Duodenal mucosa (tissue), 2 donors: ENCODE results near the gene C6orf163.

Experiments used
- H3K27ac ChIP-seq: one replicate; pipeline ENCODE4 v1.7.0; 2013; ENCODE audit warnings: low read depth, low read length
- H3K27me3 ChIP-seq, 2 donors: one replicate each; pipeline ENCODE4 v1.7.0; 2013; ENCODE audit warnings: low read length in 2 of 2, control low read depth in 1 of 2; ENCODE audit not compliant: insufficient read depth in 2 of 2, control insufficient read depth in 1 of 2
- H3K36me3 ChIP-seq, 2 donors: one replicate each; pipeline ENCODE4 v1.7.0; 2013; ENCODE audit warnings: low read length in 2 of 2, control low read depth in 1 of 2; ENCODE audit not compliant: insufficient read depth in 2 of 2, control insufficient read depth in 1 of 2
- H3K4me1 ChIP-seq, 2 donors: one replicate each; pipeline ENCODE4 v1.7.0; 2013; ENCODE audit warnings: low read length in 2 of 2, control low read depth in 1 of 2; ENCODE audit not compliant: insufficient read depth in 2 of 2, control insufficient read depth in 1 of 2
- H3K4me3 ChIP-seq, 2 donors: one replicate each; pipeline ENCODE4 v1.7.0; 2013; ENCODE audit warnings: low read length in 2 of 2, low read depth in 1 of 2
- H3K9ac ChIP-seq, 2 donors: one replicate each; pipeline ENCODE4 v1.7.0; 2013; ENCODE audit warnings: low read length in 2 of 2, low read depth in 1 of 2
- H3K9me3 ChIP-seq, 2 donors: one replicate each; pipeline ENCODE4 v1.7.0; 2013; ENCODE audit warnings: low read length in 2 of 2, control low read depth in 1 of 2; ENCODE audit not compliant: control insufficient read depth in 1 of 2

The C6orf163 gene

DNA sequence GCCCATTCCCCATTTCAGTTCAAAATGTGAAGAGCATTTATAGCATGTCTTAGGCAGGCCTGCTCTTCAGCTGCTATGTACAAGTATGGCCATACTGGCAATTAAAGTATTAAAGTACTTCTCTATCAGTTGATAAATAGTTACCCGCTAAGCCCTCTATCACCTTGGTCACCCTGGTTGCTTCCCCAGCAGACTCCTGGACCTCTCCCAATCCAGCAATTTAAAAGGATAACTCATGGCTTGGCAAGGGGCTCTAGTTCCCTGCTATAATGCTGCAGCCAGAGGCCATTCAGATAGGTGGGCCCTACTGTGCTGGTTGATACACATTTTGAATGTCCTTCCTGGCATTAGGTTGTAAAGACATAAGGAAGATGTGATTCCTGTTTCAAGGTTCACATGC lies 7.0 kb downstream of the C6orf163 start:
- H3K4me1 ChIP-seq, result no peaks in the 10 kb centered on the region
- no peaks in the 10 kb centered on the region for H3K27me3 ChIP-seq
- no peak overlapping the region for H3K9ac ChIP-seq
- H3K27ac ChIP-seq, result no peak overlapping the region
- H3K36me3 ChIP-seq, result no peaks in the 10 kb centered on the region
- no peaks in the 10 kb centered on the region for H3K9me3 ChIP-seq
- H3K4me3 ChIP-seq, result no peak overlapping the region

DNA sequence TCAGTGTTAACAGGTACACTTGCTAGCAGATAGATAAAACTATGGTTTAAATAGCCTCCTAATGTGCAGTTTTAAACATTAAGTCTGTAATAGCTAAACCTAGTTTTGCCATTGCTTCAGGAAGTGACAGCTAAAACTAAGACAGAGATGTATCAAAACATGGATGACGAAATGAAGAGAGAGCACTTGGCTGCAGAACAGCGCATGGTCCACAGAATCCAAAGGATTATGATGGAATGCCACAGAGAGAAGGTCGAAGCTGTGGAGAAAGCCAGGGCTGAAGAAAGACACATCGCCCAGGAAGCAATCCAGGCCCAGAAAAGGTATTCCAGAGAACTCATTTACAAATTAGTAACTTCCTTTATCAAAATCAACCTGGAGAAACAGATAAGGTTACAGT lies 11.6 kb downstream of the C6orf163 start:
- no peaks in the 10 kb centered on the region for H3K36me3 ChIP-seq
- H3K4me1 ChIP-seq, result no peaks in the 10 kb centered on the region
- no peaks in the 10 kb centered on the region for H3K9me3 ChIP-seq
- H3K27me3 ChIP-seq, result no peaks in the 10 kb centered on the region
- no peak overlapping the region for H3K4me3 ChIP-seq
- no peak overlapping the region for H3K9ac ChIP-seq
- H3K27ac ChIP-seq, result no peak overlapping the region

DNA sequence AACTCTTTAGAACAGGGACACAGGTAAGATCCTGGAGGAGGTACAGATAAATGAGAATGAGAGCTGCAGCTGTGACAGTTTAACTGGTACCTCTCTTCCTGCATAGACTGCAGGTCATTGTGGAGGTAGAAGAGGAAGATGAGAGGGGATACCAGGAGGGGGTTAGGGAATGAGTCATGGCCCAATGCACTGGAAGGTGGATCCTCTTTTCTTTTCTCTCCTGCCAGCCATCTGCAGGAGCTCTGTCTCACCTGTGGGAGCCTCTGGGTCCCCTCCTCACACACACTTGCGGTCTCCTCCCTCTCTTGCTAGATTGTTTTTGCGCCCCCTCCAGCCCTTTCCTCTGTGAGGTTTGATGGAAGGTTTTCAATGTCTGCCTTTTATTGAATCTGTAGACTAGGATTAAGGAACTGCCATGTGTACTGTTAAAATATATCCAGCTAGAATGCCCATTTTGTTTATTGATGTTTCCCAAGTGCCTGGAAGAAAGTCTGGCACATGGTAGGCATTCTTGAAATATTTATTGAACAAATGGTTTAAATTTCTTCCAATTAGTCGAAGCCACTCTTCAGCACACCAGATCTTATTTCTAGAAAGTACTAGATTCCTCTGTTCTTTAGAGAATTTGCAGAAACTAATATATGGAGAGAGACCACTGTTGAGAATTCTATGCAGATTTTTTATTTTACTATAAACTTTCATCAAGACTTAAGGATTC lies 13.0 kb downstream of the C6orf163 start:
- no peaks in the 10 kb centered on the region for H3K36me3 ChIP-seq
- no peak overlapping the region for H3K27ac ChIP-seq
- no peaks in the 10 kb centered on the region for H3K27me3 ChIP-seq
- no peaks in the 10 kb centered on the region for H3K4me1 ChIP-seq
- no peak overlapping the region for H3K9ac ChIP-seq
- no peaks in the 10 kb centered on the region for H3K9me3 ChIP-seq
- no peak overlapping the region for H3K4me3 ChIP-seq

DNA sequence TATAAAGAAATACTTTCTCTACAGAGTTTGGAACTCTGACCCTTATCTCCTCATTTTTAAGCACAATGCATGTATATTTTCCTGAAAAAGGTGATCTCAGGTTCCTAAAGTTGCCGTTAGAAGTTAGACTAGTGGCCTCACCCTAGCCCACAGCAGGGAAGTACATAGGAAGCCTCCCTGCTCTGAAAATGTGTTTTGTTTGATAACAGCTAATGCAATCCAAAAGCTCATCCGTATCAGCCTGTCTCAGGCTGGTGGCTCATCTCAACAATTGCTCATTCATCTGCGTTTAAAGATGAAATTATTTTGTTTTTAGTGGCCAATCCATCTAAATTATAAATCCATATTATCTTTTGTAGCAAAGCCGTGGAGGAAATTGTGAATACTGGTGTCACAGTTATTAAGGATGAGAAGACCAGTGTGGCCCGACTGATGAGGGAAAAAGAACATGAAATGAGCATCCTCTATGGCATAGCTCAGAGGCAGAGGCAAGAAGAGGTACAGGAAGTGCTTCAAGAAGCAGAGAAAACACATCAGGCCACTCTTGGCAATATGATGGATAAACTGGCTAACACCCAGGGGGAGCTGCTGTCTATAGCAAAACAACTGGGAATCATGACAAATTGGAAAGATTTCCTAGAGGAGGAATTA lies 20.1 kb downstream of the C6orf163 start:
- Histone ChIP-seq H3K9me3 (peaks cover 0 to 7% of the 10 kb centered on the region in 2 donors), H3K36me3 (no peaks in the 10 kb centered on the region), H3K4me1 (no peaks in the 10 kb centered on the region), H3K9ac (no peak overlapping the region), H3K27ac (no peak overlapping the region), H3K27me3 (no peaks in the 10 kb centered on the region), H3K4me3 (no peak overlapping the region)

DNA sequence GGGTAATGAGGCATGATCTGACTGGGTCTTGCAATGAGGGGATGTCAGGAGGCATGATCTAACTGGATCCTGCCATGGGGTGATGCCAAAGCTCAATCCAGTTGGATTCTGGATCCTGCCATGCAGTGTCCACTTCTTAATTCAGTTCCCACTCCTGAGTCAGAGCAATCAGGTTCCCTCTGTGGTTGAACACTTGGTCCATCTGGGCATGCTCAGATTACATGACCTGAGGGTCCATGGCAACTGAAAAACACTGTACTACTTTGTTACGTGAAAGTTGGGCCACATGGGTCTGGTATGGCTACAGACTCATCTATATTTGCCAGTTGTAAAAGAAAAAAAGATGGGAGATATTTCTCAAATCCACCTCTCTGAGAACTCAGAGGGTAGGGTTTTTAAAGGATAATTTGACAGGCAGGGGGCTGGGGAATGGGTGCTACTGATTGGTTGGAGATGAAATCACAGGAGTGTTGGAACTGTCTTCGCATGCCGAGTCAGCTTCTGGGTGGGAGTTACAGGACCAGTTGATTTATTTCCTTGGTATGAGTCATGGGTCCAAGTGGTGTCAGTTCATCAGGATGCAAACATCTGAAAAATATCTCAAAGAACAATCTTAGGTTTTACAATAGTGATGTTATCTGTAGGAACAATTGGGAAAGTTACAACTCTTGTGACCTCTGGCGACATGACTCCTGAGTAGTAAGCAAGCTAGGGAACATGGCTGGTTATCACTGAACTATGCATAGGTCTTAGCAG lies 21.6 kb downstream of the C6orf163 start:
- Histone ChIP-seq H3K4me1 (no peaks in the 10 kb centered on the region), H3K27me3 (no peaks in the 10 kb centered on the region), H3K27ac (no peak overlapping the region), H3K9me3 (peaks cover 0 to 7% of the 10 kb centered on the region in 2 donors), H3K36me3 (no peaks in the 10 kb centered on the region), H3K4me3 (no peak overlapping the region), H3K9ac (no peak overlapping the region)

DNA sequence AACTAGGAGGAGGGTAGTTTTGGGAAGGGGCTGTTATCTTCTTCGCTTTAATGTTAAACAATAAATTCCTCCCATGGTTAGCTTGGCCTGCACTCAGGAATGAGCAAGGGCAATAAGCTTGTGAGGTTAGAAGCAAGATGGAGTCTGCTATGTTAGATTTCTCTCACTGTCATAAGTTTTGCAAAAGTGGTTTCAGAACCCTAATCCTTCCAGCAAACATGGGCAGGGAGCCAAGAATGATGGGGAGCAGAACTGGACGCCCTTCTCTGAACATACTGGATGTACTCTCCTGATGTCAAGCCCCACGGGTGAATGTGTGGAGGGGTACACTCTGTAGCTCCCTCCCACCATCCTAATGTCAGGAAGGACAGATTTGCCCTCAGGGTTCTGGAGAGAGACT lies 22.3 kb downstream of the C6orf163 start:
- Histone ChIP-seq H3K27ac (no peak overlapping the region), H3K27me3 (no peaks in the 10 kb centered on the region), H3K4me1 (no peaks in the 10 kb centered on the region), H3K4me3 (no peak overlapping the region), H3K9me3 (peaks cover 0 to 7% of the 10 kb centered on the region in 2 donors), H3K36me3 (no peaks in the 10 kb centered on the region), H3K9ac (no peak overlapping the region)

DNA sequence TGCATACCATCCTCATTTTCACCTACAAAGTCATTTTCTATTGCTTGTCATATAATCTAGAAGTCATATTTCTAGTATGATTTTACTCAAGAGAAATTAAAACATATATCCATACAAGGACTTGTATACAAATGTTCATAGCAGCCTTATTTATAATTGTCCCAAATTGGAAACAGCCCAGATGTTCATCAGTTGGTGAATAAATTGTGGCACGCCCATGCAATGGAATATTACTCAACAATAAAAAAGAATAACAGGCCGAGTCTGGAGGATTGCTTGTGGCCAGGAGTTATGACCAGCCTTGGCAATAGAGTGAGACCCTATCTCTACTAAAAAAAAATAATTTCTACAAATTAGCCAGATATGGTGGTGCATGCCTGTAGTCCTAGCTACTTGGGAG lies 28.8 kb downstream of the C6orf163 start:
- H3K9ac ChIP-seq, result no peak overlapping the region
- H3K27ac ChIP-seq, result no peak overlapping the region
- no peak overlapping the region for H3K4me3 ChIP-seq
- no peaks in the 10 kb centered on the region for H3K36me3 ChIP-seq
- H3K4me1 ChIP-seq, result no peaks in the 10 kb centered on the region
- H3K27me3 ChIP-seq, result no peaks in the 10 kb centered on the region
- H3K9me3 ChIP-seq, result no peaks in the 10 kb centered on the region

DNA sequence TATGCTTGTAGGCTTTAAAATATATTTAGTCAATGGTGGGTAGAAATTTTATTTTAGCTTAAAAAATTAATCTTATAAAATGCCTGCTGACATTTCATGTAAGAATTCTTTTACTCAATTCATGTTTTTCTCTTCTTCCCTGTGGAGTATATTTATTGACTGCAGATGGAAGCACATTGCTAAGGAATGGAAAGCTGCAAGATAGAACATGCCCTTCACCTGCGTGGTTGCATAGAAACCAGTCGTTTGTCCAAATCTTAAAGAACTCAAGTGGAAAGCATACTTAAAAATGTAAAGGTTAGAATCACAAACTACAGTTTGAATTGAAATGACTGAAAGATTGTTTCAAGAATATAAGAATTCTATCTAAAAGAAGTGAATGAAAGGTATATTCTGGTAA lies 30.7 kb downstream of the C6orf163 start:
- Histone ChIP-seq H3K9ac (no peak overlapping the region), H3K36me3 (no peaks in the 10 kb centered on the region), H3K9me3 (no peaks in the 10 kb centered on the region), H3K4me3 (no peak overlapping the region), H3K27me3 (no peaks in the 10 kb centered on the region), H3K27ac (no peak overlapping the region), H3K4me1 (no peaks in the 10 kb centered on the region)

DNA sequence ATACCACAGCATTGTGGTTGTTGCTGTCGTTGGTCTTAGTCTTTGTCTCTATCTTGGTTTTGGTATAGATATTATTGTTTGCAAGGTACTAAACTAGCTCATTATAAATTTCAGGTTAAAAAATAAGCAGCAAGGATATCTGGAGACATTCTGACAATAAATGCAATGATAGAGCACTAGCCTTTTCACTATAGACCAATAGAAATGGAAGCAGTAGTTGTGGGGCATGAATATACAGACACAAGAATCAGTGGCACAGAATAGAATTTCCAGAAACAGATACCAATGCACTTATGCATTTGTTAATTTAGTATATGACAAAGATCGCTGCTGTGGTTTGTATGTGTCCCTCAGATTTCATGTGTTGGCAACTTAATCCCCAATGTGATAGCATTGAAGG lies 32.0 kb downstream of the C6orf163 start:
- Histone ChIP-seq H3K9me3 (no peaks in the 10 kb centered on the region), H3K4me1 (no peaks in the 10 kb centered on the region), H3K9ac (no peak overlapping the region), H3K4me3 (no peak overlapping the region), H3K27ac (no peak overlapping the region), H3K36me3 (no peaks in the 10 kb centered on the region), H3K27me3 (no peaks in the 10 kb centered on the region)

DNA sequence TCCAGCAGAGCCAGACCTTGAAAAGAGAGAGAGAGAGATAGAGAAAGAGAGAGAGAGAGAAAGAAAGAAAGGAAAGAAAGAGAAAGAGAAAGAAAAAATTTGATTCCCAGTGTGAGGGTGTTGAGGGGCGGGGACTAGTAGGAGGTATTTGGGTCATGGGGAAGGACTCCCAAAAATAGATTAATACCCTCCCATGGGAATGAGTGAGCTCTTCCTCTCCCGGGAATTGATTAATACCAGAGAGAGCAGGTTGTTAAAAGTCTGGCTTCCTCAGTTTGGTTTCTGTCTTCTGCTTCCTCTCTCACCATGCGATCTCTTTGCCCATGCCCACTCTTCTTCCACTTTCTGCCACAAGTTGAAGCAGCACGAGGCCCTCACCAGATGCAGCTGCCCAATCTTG lies 34.3 kb downstream of the C6orf163 start:
- H3K27me3 ChIP-seq, result no peaks in the 10 kb centered on the region

More for the DNA sequence above, 34.3 kb downstream of the C6orf163 start:
- Histone ChIP-seq H3K4me3 (no peak overlapping the region), H3K27ac (no peak overlapping the region), H3K9ac (no peak overlapping the region), H3K4me1 (no peaks in the 10 kb centered on the region), H3K36me3 (no peaks in the 10 kb centered on the region), H3K9me3 (no peaks in the 10 kb centered on the region)
